Astrocyte (in vitro differentiated cells and primary cell): Measurements from ENCODE around the gene TBKBP1. TPM values are rescaled to one million over a fixed set of nuclear protein-coding genes. Genes with fewer than 3 reads are reported as not detected.

Source experiments
- DNase-seq: peaks from one replicate; pipeline ENCODE4 v3.0.0-alpha.2; 2010; ENCODE audit warnings: low read depth
- FAIRE-seq: peaks from 2 replicates; lab custom pipeline; 2011; peaks lifted over from hg19 to GRCh38; lab: Jason Lieb, UNC
- H2AFZ ChIP-seq: 2 replicates; pipeline ENCODE4 v1.6.0; 2012; ENCODE audit warnings: low read depth, low read length, inconsistent platforms
- H3K27ac ChIP-seq: 2 replicates; pipeline ENCODE4 v1.5.1; 2011; ENCODE audit warnings: low read depth, low read length, inconsistent platforms
- H3K27me3 ChIP-seq: 2 replicates; pipeline ENCODE4 v1.6.0; 2011; ENCODE audit warnings: low read length, inconsistent platforms; ENCODE audit not compliant: insufficient read depth
- H3K36me3 ChIP-seq: 2 replicates; pipeline ENCODE4 v1.5.1; 2011; ENCODE audit warnings: low read length, inconsistent platforms; ENCODE audit not compliant: insufficient read depth
- H3K4me1 ChIP-seq: 2 replicates; pipeline ENCODE4 v1.5.1; 2011; ENCODE audit warnings: low read length, inconsistent platforms; ENCODE audit not compliant: insufficient read depth
- H3K4me2 ChIP-seq: 2 replicates; pipeline ENCODE4 v1.6.0; 2012; ENCODE audit warnings: low read length, inconsistent platforms
- H3K4me3 ChIP-seq: 2 replicates; pipeline ENCODE4 v1.5.1; 2011; ENCODE audit warnings: low read depth, mild to moderate bottlenecking, low read length, inconsistent platforms; ENCODE audit not compliant: insufficient read depth
- H3K79me2 ChIP-seq: 2 replicates; pipeline ENCODE4 v1.6.0; 2012; ENCODE audit warnings: mild to moderate bottlenecking, low read length, inconsistent platforms; ENCODE audit not compliant: insufficient read depth
- H3K9ac ChIP-seq: 2 replicates; pipeline ENCODE4 v1.6.0; 2012; ENCODE audit warnings: mild to moderate bottlenecking, low read length, inconsistent platforms
- H3K9me3 ChIP-seq: 2 replicates; pipeline ENCODE4 v1.5.1; 2012; ENCODE audit warnings: low read depth, mild to moderate bottlenecking, low read length, inconsistent platforms; ENCODE audit not compliant: insufficient read depth
- H4K20me1 ChIP-seq: 2 replicates; pipeline ENCODE4 v1.6.0; 2012; ENCODE audit warnings: low read length, inconsistent platforms; ENCODE audit not compliant: insufficient read depth
- H3K27ac Mint-ChIP-seq: one replicate; pipeline ENCODE4 v1.8.0; 2021; ENCODE audit warnings: mild to moderate bottlenecking, mixed read lengths; ENCODE audit not compliant: unreplicated experiment
- H3K27me3 Mint-ChIP-seq: one replicate; pipeline ENCODE4 v1.8.0; 2021; ENCODE audit warnings: low read depth, mixed read lengths; ENCODE audit not compliant: unreplicated experiment
- H3K36me3 Mint-ChIP-seq: one replicate; pipeline ENCODE4 v1.8.0; 2021; ENCODE audit warnings: low read depth, mixed read lengths; ENCODE audit not compliant: unreplicated experiment
- H3K4me1 Mint-ChIP-seq: one replicate; pipeline ENCODE4 v1.8.0; 2021; ENCODE audit warnings: low read depth, mixed read lengths; ENCODE audit not compliant: unreplicated experiment
- H3K4me3 Mint-ChIP-seq: one replicate; pipeline ENCODE4 v1.8.0; 2021; ENCODE audit warnings: mild to moderate bottlenecking, moderate library complexity, mixed read lengths; ENCODE audit not compliant: unreplicated experiment
- H3K9me3 Mint-ChIP-seq: one replicate; pipeline ENCODE4 v1.8.0; 2021; ENCODE audit warnings: mild to moderate bottlenecking, mixed read lengths; ENCODE audit not compliant: unreplicated experiment
- CTCF ChIP-seq: IDR thresholded peaks from 2 replicates; pipeline ENCODE4 v1.5.1; 2011; ENCODE audit warnings: low read depth, mild to moderate bottlenecking, inconsistent platforms, low read length, moderate library complexity; ENCODE audit not compliant: insufficient read depth
- EZH2 ChIP-seq: IDR thresholded peaks from 2 replicates; pipeline ENCODE4 v1.6.1; 2012; ENCODE audit warnings: mild to moderate bottlenecking, low read length, inconsistent platforms; ENCODE audit not compliant: insufficient read depth
- total RNA-seq: library from RNA; stranded (reverse); gene quantifications from 2 replicates; pipeline ENCODE4 v1.2.1, GENCODE V29; 2021

Gene TBKBP1
- total RNA-seq, 1 donor from 2014 or later: 26.7 TPM

- Mint-ChIP-seq H3K36me3 (peaks cover 25% of the 10 kb centered on the region), H3K4me3 (no peak overlapping the region), H3K4me1 (peaks cover 18% of the 10 kb centered on the region), H3K27me3 (peaks cover 59% of the 10 kb centered on the region), H3K9me3 (no peaks in the 10 kb centered on the region), H3K27ac (no peak overlapping the region)
- Histone ChIP-seq H3K27ac (no peak overlapping the region), H4K20me1 (peaks cover 37% of the 10 kb centered on the region), H2AFZ (no peak overlapping the region), H3K36me3 (no peaks in the 10 kb centered on the region), H3K4me3 (no peak overlapping the region), H3K79me2 (no peaks in the 10 kb centered on the region), H3K27me3 (peaks cover 73% of the 10 kb centered on the region), H3K9ac (no peak overlapping the region), H3K4me2 (no peak overlapping the region), H3K4me1 (peaks cover 20% of the 10 kb centered on the region), H3K9me3 (no peaks in the 10 kb centered on the region)
- DNase-seq (no peak), FAIRE-seq (no peak)
- TF ChIP-seq EZH2 (no peak), CTCF (no peak)
Measured at GRCh38 chr17:47713980-47714700, 20.2 kb downstream of the TBKBP1 start.

GRCh38 chr17:47714773-47715396 lies 20.9 kb downstream of the TBKBP1 start:
- no peak for DNase-seq

More at GRCh38 chr17:47714773-47715396, 20.9 kb downstream of the TBKBP1 start:
- Histone ChIP-seq H3K36me3 (no peaks in the 10 kb centered on the region), H3K4me1 (peaks cover 28% of the 10 kb centered on the region), H4K20me1 (peaks cover 37% of the 10 kb centered on the region), H3K4me3 (no peak overlapping the region), H3K9ac (no peak overlapping the region), H3K27me3 (peaks cover 73% of the 10 kb centered on the region), H3K9me3 (no peaks in the 10 kb centered on the region), H3K79me2 (no peaks in the 10 kb centered on the region), H3K4me2 (no peak overlapping the region), H2AFZ (no peak overlapping the region), H3K27ac (no peak overlapping the region)
- peaks cover 21% of the 10 kb centered on the region for H3K36me3 Mint-ChIP-seq
- no peaks in the 10 kb centered on the region for H3K9me3 Mint-ChIP-seq
- H3K27me3 Mint-ChIP-seq: peaks cover 60% of the 10 kb centered on the region
- no peak overlapping the region for H3K4me3 Mint-ChIP-seq
- TF ChIP-seq CTCF: no peak
- TF ChIP-seq EZH2: no peak
- peaks cover 24% of the 10 kb centered on the region for H3K4me1 Mint-ChIP-seq
- no peak overlapping the region for H3K27ac Mint-ChIP-seq
- no peak for FAIRE-seq
